GM12872 (cell line): ENCODE data around the gene CCNB1IP1.

Experiments used
- CTCF ChIP-seq: IDR thresholded peaks from 3 replicates; pipeline ENCODE4 v1.5.1; 2011; ENCODE audit warnings: low read depth, mild to moderate bottlenecking, low read length, moderate library complexity; ENCODE audit not compliant: insufficient read depth

Gene CCNB1IP1

DNA sequence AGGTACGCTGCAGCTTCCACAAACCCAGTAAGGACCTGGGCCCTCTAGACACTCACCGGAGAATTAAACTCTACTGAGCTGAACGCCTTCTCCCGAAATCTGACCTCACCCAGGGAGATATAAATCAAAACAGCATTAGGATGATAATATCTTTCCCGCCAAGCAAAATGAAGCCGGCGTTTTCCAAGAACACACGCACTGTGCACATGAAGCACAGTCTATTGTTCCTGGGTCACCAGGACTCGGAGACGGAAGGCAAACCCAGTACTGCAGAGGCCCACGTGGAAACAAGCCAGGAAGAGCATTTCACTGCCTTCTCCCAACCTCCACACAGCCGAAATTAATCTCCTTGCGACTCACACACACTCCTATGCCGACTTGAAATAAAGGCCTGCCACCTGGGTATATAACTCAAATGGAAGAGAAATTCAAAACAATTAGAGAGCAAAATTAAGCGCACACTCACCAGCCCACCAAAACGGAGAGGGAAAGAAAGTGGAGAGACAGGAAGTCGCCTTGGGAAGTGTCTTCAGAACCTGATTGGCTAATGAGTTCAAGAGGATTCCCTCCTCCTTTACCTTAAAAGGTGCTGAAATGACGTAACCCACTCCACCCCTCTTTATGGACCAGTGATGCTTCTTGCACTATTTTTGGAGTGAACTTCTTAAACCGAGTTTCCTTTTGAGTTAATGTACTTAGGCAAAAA lies at the start of gene CCNB1IP1:
Gene CCNB1IP1, minus strand, starts transcription at position 492 of the 706 bp plus-strand sequence. CDS start 16,756 bp downstream, outside the sequence.
- no peak for TF ChIP-seq CTCF

DNA sequence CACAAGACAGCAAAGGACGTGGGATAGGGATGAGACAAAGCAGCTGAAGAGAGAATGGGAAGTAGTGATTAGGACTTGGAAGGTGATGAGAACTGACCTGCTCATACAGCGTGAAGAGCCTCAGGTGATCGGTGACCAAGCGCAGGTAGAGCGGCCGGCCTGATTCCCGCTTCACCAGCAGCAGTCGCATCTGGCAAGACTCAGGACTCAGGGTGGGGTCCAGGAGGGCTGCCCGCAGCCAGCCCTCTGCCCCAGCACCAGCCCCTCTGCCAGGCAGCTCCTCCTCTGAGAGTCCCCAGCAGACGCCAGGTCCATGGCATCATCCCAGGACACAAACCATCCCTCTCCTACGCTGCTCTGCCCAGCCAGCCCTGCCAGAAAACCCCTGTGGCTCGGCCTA lies 49.4 kb upstream of the CCNB1IP1 start:
- TF ChIP-seq CTCF, result no peak

GRCh38 chr14:20381341-20381740 lies 48.3 kb upstream of the CCNB1IP1 start:
- no peak for TF ChIP-seq CTCF

- TF ChIP-seq CTCF, result no peak
Measured at GRCh38 chr14:20380681-20381080, 47.6 kb upstream of the CCNB1IP1 start.

DNA sequence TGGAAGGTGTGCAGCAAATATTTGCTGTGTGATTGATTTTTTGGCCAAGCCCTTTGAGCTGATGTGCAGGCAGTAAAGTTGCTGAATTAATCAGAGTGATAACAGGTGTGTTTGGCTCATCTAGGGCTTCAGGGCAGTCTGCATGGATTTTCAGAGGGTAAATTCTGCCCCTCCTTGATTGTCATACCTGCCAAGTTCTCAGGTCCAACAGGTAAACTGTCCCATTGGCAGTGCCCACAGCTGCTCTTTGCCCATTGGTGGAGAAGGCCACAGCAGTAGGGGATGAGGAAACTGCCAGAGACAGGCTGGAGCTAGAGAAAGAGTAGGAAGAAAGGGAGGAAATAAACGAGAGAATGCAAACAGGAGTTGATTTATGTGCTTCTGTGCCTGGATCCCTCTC lies 46.7 kb upstream of the CCNB1IP1 start:
- no peak for TF ChIP-seq CTCF

DNA sequence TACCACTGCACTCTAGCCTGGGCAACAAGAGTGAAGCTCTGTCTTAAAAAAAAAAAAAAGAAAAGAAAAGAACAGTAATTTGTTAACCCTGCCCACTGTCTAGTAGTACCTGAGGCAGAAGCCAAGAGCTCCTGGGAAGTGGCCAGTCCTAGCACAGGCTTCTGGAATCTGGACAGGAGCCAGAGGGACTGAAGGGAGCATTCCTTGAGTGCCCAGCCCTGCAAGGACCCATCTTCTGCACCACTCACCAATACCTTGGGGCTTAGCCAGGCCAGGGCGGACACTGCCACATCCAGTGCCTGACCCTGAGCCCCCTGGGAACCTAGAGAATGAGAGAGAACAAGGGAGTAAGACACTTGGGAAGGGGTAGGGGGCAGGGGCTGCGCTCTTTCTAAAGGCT lies 44.1 kb upstream of the CCNB1IP1 start:
- no peak for TF ChIP-seq CTCF

- TF ChIP-seq CTCF, result no peak
Measured at GRCh38 chr14:20376071-20376588, 43.1 kb upstream of the CCNB1IP1 start.
